ENCODE data around the gene BRIP1. TPM values are rescaled to one million over a fixed set of nuclear protein-coding genes. Genes with fewer than 3 reads are reported as not detected.
"Not testable (repeated sequence)": the region's sequence is repeated elsewhere in the genome, so short reads cannot be mapped to it uniquely, and the experiment has no call there.

The BRIP1 gene
- polyA plus RNA-seq, 1 donor: 6.4 TPM

DNA sequence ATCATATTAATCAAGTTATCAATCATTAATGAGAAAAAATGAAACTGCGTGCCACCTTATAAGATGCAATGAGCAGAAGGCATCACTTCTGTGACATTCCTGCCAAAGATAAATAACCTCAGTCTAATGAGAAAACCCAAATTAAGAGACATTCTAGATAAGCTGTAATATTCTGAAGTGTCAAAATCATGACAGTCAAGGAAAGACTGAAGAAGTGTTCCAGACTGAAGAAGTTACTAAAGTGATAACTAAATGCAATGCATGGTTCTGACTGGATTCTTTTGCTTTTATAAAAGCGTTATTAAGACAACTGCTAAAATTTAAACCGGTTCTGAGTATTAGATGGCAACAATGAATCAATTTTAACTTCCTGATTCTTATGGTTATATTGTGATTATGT is 30.9 kb downstream of the BRIP1 start:
- no peak overlapping the region for H3K27ac ChIP-seq (ENCODE audit: low read length)
- DNase-seq: no peak
- no peaks in the 10 kb centered on the region for H3K4me1 ChIP-seq (ENCODE audit: control insufficient read depth, insufficient read depth, low read length)
- H3K9me3 ChIP-seq (ENCODE audit: control insufficient read depth, low read depth, low read length): no peaks in the 10 kb centered on the region
- H3K4me3 ChIP-seq (ENCODE audit: low read length): no peak overlapping the region
- H3K27me3 ChIP-seq (ENCODE audit: control insufficient read depth, insufficient read depth, low read length): no peaks in the 10 kb centered on the region
- H3K36me3 ChIP-seq (ENCODE audit: control insufficient read depth, insufficient read depth, low read length): no peaks in the 10 kb centered on the region
- WGBS (ENCODE audit: insufficient coverage, low lambda C conversion rate): no CpG with 5 or more reads among the region's 3 CpGs

DNA sequence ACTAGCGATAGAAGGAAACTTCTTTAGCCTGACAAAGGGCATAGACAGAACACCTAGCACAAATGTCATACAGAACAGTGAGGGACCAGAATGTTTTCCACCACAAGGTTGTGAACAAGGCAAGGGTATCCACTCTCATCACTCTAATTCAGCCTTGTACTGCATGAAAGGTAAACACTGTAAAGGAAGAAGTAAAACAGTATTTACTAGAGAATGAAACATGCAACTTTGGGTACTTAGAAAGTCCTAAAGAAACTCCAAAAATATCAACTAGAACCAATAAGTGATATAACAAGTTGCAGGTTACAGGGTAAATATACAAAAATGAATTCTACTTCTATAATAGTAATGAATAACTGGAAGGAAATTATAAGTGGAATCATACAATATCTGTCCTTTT is 32.2 kb downstream of the BRIP1 start:
- H3K4me3 ChIP-seq (ENCODE audit: low read length): no peak overlapping the region
- H3K9me3 ChIP-seq (ENCODE audit: control insufficient read depth, low read depth, low read length): no peaks in the 10 kb centered on the region
- H3K4me1 ChIP-seq (ENCODE audit: control insufficient read depth, insufficient read depth, low read length): no peaks in the 10 kb centered on the region
- WGBS (ENCODE audit: insufficient coverage, low lambda C conversion rate): no CpG with 5 or more reads among the region's 1 CpG
- no peak overlapping the region for H3K27ac ChIP-seq (ENCODE audit: low read length)
- H3K27me3 ChIP-seq (ENCODE audit: control insufficient read depth, insufficient read depth, low read length): no peaks in the 10 kb centered on the region
- DNase-seq: no peak
- no peaks in the 10 kb centered on the region for H3K36me3 ChIP-seq (ENCODE audit: control insufficient read depth, insufficient read depth, low read length)

DNA sequence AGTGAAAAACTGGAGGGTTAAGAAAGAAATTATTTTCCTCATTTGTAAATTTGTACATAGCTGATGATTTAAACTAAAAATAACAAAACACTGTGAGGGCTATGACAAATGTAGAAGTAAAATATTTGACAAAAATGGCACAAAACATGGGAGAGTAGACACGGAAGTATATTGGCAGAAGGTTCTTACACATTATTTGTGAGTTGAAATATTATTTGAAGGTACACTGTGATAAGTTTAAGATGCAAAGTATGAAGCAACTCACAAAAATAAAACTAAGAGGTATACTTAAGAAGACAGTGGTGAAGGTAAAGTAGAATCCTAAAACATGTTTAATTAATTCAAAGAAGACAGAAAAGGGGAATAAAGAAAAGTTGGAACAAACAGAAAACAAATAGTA is 34.6 kb downstream of the BRIP1 start:
- H3K27me3 ChIP-seq (ENCODE audit: control insufficient read depth, insufficient read depth, low read length): no peaks in the 10 kb centered on the region
- H3K36me3 ChIP-seq (ENCODE audit: control insufficient read depth, insufficient read depth, low read length): no peaks in the 10 kb centered on the region
- no peaks in the 10 kb centered on the region for H3K9me3 ChIP-seq (ENCODE audit: control insufficient read depth, low read depth, low read length)
- DNase-seq: no peak
- no peak overlapping the region for H3K4me3 ChIP-seq (ENCODE audit: low read length)
- 100% methylated on average over 1 of the region's 1 CpG for WGBS (ENCODE audit: insufficient coverage, low lambda C conversion rate)
- H3K27ac ChIP-seq (ENCODE audit: low read length): no peak overlapping the region
- H3K4me1 ChIP-seq (ENCODE audit: control insufficient read depth, insufficient read depth, low read length): no peaks in the 10 kb centered on the region

DNA sequence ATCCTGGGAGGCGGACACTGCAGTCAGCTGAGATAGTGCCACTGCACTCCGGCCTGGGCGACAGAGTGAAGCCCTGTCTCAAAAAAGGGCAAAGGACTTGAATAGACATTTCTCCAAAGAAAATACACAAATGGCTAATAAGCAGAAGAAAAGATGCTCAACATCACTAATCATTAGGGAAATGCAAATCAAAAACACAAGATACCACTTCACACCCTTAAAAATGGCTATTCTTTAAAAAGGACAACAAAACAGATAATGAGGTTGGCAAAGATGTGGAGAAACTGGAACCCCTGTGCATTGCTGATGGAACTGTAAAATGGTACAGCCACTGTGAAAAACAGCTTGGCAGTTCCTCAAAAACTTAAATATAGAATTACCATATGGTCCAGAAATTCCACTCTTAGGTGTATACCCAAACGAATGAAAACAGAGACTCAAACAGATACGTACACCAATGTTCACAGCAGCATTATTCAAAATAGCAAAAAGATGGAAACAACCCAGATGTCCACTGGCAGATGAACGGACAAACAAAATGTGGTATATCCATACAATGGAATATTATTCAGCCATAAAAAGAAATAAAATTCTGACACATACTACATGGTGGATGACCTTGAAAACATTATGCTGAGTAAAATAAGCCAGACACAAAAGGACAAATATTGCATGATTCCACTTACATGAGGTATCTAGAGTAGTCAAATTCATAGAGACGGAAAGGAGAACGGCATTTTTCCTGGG is 35.5 kb downstream of the BRIP1 start:
- no peaks in the 10 kb centered on the region for H3K9me3 ChIP-seq (ENCODE audit: control insufficient read depth, low read depth, low read length)
- WGBS (ENCODE audit: insufficient coverage, low lambda C conversion rate): 100% methylated on average over 4 of the region's 8 CpGs
- H3K4me3 ChIP-seq (ENCODE audit: low read length): no peak overlapping the region
- no peaks in the 10 kb centered on the region for H3K36me3 ChIP-seq (ENCODE audit: control insufficient read depth, insufficient read depth, low read length)
- no peak for DNase-seq
- H3K27me3 ChIP-seq (ENCODE audit: control insufficient read depth, insufficient read depth, low read length): no peaks in the 10 kb centered on the region
- H3K27ac ChIP-seq (ENCODE audit: low read length): no peak overlapping the region
- H3K4me1 ChIP-seq (ENCODE audit: control insufficient read depth, insufficient read depth, low read length): no peaks in the 10 kb centered on the region

DNA sequence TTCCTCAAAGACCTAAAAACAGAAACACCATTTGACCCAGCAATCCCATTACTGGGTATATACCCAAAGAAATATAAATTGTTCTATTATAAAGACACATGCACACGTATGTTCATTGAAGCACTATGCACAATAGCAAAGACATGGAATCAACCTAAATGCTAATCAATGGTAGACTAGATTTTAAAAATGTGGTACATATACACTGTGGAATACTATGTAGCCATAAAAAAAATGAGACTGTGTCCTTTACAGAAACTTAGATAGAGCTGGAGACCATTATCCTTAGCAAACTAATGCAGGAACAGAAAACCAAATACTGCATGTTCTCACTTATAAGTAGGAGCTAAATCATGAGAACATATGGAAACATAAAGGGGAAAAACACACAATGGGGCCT is 36.5 kb downstream of the BRIP1 start:
- H3K4me1 ChIP-seq (ENCODE audit: control insufficient read depth, insufficient read depth, low read length); H3K4me3 ChIP-seq (ENCODE audit: low read length); H3K9me3 ChIP-seq (ENCODE audit: control insufficient read depth, low read depth, low read length); H3K27me3 ChIP-seq (ENCODE audit: control insufficient read depth, insufficient read depth, low read length); H3K36me3 ChIP-seq (ENCODE audit: control insufficient read depth, insufficient read depth, low read length); DNase-seq; H3K27ac ChIP-seq (ENCODE audit: low read length): not testable (repeated sequence)
- no CpG with 5 or more reads among the region's 1 CpG for WGBS (ENCODE audit: insufficient coverage, low lambda C conversion rate)

DNA sequence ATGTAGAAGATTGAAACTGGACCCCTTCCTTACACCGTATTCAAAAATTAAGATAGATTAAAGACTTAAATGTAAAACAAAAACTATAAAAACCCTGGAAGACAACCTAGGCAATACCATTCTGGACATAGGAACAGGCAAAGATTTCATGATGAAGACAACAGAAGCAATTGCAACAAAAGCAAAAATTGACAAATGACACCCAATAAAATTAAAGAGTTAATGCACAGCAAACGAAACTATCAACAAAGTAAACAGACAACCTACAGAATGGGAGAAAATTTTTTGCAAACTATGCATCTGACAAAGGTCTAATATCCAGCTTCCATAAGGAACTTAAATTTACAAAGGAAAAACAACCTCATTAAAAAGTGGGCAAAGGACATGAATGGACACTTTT is 37.1 kb downstream of the BRIP1 start:
- not testable (repeated sequence) for H3K36me3 ChIP-seq (ENCODE audit: control insufficient read depth, insufficient read depth, low read length); H3K4me3 ChIP-seq (ENCODE audit: low read length); H3K27ac ChIP-seq (ENCODE audit: low read length); DNase-seq; H3K4me1 ChIP-seq (ENCODE audit: control insufficient read depth, insufficient read depth, low read length); H3K9me3 ChIP-seq (ENCODE audit: control insufficient read depth, low read depth, low read length); H3K27me3 ChIP-seq (ENCODE audit: control insufficient read depth, insufficient read depth, low read length)
- WGBS (ENCODE audit: insufficient coverage, low lambda C conversion rate): 86% methylated on average over 2 of the region's 2 CpGs

DNA sequence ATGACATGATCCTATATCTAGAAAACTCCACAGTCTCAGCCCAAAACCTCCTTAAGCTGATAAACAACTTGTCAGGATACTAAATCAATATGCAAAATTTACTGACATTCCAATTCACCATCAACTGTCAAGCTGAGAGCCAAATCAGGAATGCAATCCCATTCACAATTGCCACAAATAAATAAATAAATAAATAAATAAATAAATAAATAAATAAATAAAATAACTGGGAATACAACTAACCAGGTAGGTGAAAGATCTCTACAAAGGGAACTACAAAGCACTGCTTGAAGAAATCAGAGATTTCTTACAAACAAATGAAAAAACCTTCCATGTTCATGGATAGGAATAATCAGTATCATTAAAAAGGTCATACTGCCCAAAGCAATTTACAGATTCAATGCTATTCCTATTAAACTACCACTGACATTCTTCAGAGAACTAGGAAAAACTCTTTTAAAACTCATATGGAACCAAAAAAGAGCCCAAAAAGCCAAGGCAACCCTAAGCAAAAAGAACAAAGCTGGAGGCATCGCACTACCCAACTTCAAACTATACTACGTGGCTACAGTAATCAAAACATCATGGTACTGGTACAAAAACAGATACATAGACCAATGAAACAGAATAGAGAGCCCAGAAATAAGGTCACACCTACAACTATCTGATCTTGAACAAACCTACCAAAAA is 37.7 kb downstream of the BRIP1 start:
- WGBS (ENCODE audit: insufficient coverage, low lambda C conversion rate): 100% methylated on average over 2 of the region's 2 CpGs
- H3K9me3 ChIP-seq (ENCODE audit: control insufficient read depth, low read depth, low read length): no peaks in the 10 kb centered on the region
- DNase-seq: no peak
- no peak overlapping the region for H3K27ac ChIP-seq (ENCODE audit: low read length)
- no peaks in the 10 kb centered on the region for H3K4me1 ChIP-seq (ENCODE audit: control insufficient read depth, insufficient read depth, low read length)
- H3K36me3 ChIP-seq (ENCODE audit: control insufficient read depth, insufficient read depth, low read length): peaks cover 2% of the 10 kb centered on the region
- no peaks in the 10 kb centered on the region for H3K27me3 ChIP-seq (ENCODE audit: control insufficient read depth, insufficient read depth, low read length)
- H3K4me3 ChIP-seq (ENCODE audit: low read length): no peak overlapping the region

DNA sequence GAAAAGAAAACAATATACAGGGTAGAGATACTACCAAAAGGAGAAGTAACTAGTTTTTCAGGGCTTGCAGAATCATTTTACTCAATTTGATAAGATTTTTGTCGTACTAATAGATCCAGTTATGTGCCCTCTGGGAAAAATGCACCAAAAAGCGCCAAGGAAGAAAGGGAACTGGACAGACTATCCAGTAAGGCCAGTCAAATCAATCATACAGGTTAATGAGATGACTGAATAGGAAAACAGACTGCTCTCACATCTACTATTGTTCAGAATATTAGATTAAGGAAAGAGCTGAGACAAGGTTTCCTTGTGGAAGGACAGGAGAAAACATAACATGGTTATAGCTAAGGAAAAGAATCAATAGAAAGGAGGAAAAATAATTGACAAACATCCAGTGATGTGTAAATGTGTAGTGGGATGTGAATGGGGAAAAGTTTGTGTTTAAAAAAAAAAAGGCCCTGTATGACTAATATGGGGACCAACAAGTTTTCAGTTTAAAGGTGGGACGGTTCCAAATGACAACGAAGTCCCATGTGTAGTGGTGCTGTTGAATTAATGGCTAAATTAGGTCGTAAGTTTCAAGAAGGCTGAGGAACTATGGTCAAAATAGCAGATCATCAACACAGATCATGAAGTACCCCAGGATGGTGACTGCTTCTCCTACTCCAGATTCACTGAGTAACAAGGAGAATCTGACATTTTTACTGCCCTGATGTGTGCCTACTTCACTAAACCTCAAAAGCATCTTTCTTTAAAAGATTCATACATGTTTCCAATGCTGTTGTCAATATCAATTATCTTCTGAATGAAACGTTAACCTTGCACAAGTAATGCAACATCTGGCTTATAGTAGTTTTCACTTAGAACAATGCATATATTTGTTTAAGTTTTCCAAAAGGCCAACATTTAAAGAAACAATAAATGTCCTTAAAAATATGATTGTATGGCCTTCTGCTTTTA is 40.7 kb downstream of the BRIP1 start:
- H3K27me3 ChIP-seq (ENCODE audit: control insufficient read depth, insufficient read depth, low read length): no peaks in the 10 kb centered on the region
- no peak overlapping the region for H3K4me3 ChIP-seq (ENCODE audit: low read length)
- peaks cover 2% of the 10 kb centered on the region for H3K36me3 ChIP-seq (ENCODE audit: control insufficient read depth, insufficient read depth, low read length)
- no peaks in the 10 kb centered on the region for H3K4me1 ChIP-seq (ENCODE audit: control insufficient read depth, insufficient read depth, low read length)
- H3K9me3 ChIP-seq (ENCODE audit: control insufficient read depth, low read depth, low read length): no peaks in the 10 kb centered on the region
- no peak for DNase-seq
- H3K27ac ChIP-seq (ENCODE audit: low read length): no peak overlapping the region
- 56% methylated on average over 2 of the region's 6 CpGs for WGBS (ENCODE audit: insufficient coverage, low lambda C conversion rate)

DNA sequence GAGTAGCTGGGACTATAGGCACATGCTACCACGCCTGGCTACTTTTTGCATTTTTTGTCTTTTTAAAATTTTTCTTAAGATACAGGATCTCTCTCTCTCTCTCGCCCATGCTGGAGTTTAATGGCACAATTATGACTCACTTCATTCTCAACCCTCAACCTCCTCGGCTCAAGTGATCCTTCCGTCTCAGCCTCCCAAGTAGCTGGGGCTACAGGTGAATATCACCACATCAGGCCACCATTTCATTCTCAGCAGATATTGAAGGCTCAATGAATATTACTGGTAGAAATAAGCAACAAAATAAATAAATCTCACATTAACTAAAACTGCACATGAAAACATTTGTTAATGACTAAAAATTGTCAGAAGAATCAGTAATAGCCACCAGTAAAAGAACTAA is 41.7 kb downstream of the BRIP1 start:
- WGBS (ENCODE audit: insufficient coverage, low lambda C conversion rate): 86% methylated on average over 1 of the region's 4 CpGs
- Histone ChIP-seq H3K27me3 (ENCODE audit: control insufficient read depth, insufficient read depth, low read length) (no peaks in the 10 kb centered on the region), H3K4me3 (ENCODE audit: low read length) (no peak overlapping the region)

DNA sequence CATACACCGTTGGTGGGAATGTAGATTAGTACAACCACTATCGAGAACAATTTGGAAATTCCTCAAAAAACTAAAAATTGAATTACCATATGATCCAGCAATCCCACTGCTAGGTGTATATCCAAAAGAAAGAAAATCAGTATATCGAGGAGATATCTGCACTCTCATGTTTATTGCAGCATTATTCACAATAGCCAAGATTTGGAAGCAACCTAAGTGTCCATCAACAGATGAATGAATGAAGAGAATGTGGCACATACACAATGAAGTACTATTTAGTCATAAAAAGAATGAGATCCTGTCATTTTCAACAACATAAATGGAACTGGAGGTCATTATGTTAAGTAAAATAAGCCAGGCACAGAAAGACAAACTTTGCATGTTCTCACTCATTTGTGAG is 44.1 kb downstream of the BRIP1 start:
- not testable (repeated sequence) for H3K4me1 ChIP-seq (ENCODE audit: control insufficient read depth, insufficient read depth, low read length); H3K36me3 ChIP-seq (ENCODE audit: control insufficient read depth, insufficient read depth, low read length); H3K27me3 ChIP-seq (ENCODE audit: control insufficient read depth, insufficient read depth, low read length); DNase-seq; H3K4me3 ChIP-seq (ENCODE audit: low read length); H3K27ac ChIP-seq (ENCODE audit: low read length); H3K9me3 ChIP-seq (ENCODE audit: control insufficient read depth, low read depth, low read length)
- WGBS (ENCODE audit: insufficient coverage, low lambda C conversion rate): no CpG with 5 or more reads among the region's 3 CpGs

More for the DNA sequence above, 41.7 kb downstream of the BRIP1 start:
- DNase-seq: no peak
- Histone ChIP-seq H3K36me3 (ENCODE audit: control insufficient read depth, insufficient read depth, low read length) (peaks cover 2% of the 10 kb centered on the region), H3K27ac (ENCODE audit: low read length) (no peak overlapping the region), H3K9me3 (ENCODE audit: control insufficient read depth, low read depth, low read length) (no peaks in the 10 kb centered on the region), H3K4me1 (ENCODE audit: control insufficient read depth, insufficient read depth, low read length) (no peaks in the 10 kb centered on the region)

Data from large intestine (tissue), 3 donors.